Measurements from ENCODE around the gene SMPD2. TPM values are rescaled to one million over a fixed set of nuclear protein-coding genes. Genes with fewer than 3 reads are reported as not detected.

SMPD2 gene
- total and polyA plus RNA-seq, 9 of the 15 experiments (the other 6 are each of a cell fraction or from before 2014, with no cell fraction given), result 0.13 to 21.8 (median 18.3) TPM

- TF ChIP-seq ZHX1 (conservative IDR thresholded peaks at IDR 0.05; ENCODE audit: low read length) (no peak), KLF10 (CRISPR knock-in tag; IDR thresholded peaks at IDR 0.05) (no peak), PHF8 (IDR thresholded peaks at IDR 0.05; ENCODE audit: borderline replicate concordance, low read length) (peak; percentile 56; the same call in 1 of the 2 replicates), DEAF1 (CRISPR knock-in tag; IDR thresholded peaks at IDR 0.05) (no peak), ZBTB7A (IDR thresholded peaks at IDR 0.05; ENCODE audit: borderline replicate concordance, control insufficient read depth, low read depth, low read length) (0 out of 2 replicates have a peak, but pooled peaks have one; percentile 65), THAP12 (CRISPR knock-in tag; IDR thresholded peaks at IDR 0.05) (no peak), ZNF695 (CRISPR knock-in tag; IDR thresholded peaks at IDR 0.05) (no peak), ZNF639 (CRISPR knock-in tag; conservative IDR thresholded peaks at IDR 0.05 in 1 of 2, IDR thresholded peaks at IDR 0.05 in 1 of 2) (peak in 1 of 2 experiments; percentile 52; a peak in 2 of 4 replicates), ZNF740 (CRISPR knock-in tag; IDR thresholded peaks at IDR 0.05) (no peak), ZNF740 (tag; IDR thresholded peaks at IDR 0.05) (no peak), NFIX (CRISPR knock-in tag; IDR thresholded peaks at IDR 0.05; ENCODE audit: low read depth) (no peak), NFIC (IDR thresholded peaks at IDR 0.05) (peak; percentile 70), RBM25 (IDR thresholded peaks at IDR 0.05; ENCODE audit: low read depth, low read length, severe bottlenecking) (no peak), ZBTB2 (IDR thresholded peaks at IDR 0.05) (no peak), EWSR1 (IDR thresholded peaks at IDR 0.05; ENCODE audit: borderline replicate concordance, low read depth, partially characterized antibody) (no peak)
Observed at GRCh38 chr6:109455437-109456110, 15.1 kb downstream of the SMPD2 start, which contains the start of gene MICAL1 (continued).
